Measurements from ENCODE around the gene STYX.

Gene STYX

DNA sequence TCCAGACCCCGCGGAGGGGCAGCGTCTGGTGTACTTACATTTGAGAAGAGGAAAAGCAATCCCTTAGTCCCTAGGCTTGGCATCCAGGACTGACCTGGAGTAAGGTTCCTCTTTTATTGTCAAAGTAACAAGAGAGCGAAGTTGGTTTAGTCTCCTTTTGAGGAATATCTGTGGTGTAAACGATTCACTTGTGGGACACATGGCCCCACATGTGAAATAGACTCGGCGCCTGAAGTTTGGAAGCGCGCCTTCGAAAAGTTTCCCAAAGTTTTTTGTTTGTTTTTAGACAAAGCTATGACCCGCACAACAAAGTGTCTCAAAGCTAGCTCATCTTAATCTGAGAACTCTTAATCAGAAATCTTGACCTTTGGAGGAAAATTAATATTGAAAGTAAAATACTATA, 744 bp downstream of the STYX start:
- ATAC-seq (ENCODE audit: low read depth) (no peak), DNase-seq (ENCODE audit: low spot score) (no peak)
- TF ChIP-seq, protein P1, sequence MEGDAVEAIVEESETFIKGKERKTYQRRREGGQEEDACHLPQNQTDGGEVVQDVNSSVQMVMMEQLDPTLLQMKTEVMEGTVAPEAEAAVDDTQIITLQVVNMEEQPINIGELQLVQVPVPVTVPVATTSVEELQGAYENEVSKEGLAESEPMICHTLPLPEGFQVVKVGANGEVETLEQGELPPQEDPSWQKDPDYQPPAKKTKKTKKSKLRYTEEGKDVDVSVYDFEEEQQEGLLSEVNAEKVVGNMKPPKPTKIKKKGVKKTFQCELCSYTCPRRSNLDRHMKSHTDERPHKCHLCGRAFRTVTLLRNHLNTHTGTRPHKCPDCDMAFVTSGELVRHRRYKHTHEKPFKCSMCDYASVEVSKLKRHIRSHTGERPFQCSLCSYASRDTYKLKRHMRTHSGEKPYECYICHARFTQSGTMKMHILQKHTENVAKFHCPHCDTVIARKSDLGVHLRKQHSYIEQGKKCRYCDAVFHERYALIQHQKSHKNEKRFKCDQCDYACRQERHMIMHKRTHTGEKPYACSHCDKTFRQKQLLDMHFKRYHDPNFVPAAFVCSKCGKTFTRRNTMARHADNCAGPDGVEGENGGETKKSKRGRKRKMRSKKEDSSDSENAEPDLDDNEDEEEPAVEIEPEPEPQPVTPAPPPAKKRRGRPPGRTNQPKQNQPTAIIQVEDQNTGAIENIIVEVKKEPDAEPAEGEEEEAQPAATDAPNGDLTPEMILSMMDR (IDR thresholded peaks at IDR 0.05; ENCODE audit: poor library complexity, severe bottlenecking) = no peak
- Histone ChIP-seq H3K4me3 (ENCODE audit: severe bottlenecking) (peak overlapping the region; percentile 95), H3K27me3 (ENCODE audit: insufficient read depth, poor library complexity, severe bottlenecking) (no peaks in the 10 kb centered on the region), H3K4me1 (ENCODE audit: insufficient read depth, poor library complexity, severe bottlenecking) (peaks cover 2% of the 10 kb centered on the region), H3K36me3 (ENCODE audit: low read depth) (peaks cover 47% of the 10 kb centered on the region), H3K9me3 (ENCODE audit: severe bottlenecking) (no peaks in the 10 kb centered on the region), H3K27ac (ENCODE audit: poor library complexity, severe bottlenecking) (peak overlapping the region; percentile 47)

DNA sequence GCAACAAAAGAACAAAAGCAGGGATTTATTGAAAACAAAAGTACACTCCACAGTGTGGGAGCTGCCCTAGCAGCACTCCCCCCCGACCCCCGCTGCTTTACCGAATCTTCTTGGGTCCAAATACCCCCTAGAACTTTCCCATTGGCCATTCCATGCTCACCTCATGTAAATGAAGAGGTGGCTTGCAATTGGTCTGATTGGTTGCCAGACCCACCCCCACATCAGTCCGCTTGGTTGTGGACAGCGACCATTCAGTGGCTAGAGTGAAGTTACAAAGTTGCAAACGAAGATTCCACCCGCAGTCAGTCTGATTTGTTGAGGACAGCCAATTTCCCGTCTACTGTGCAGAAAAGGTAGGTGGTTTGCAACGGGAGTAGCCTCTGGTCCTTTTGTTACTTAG, 3.9 kb downstream of the STYX start:
- peaks cover 30% of the 10 kb centered on the region for H3K36me3 ChIP-seq (ENCODE audit: low read depth)
- no peaks in the 10 kb centered on the region for H3K9me3 ChIP-seq (ENCODE audit: severe bottlenecking)
- no peak for ATAC-seq (ENCODE audit: low read depth)
- H3K4me1 ChIP-seq (ENCODE audit: insufficient read depth, poor library complexity, severe bottlenecking) = peaks cover 2% of the 10 kb centered on the region
- H3K27ac ChIP-seq (ENCODE audit: poor library complexity, severe bottlenecking) = no peak overlapping the region
- H3K4me3 ChIP-seq (ENCODE audit: severe bottlenecking) = no peak overlapping the region
- TF ChIP-seq, protein P1 (IDR thresholded peaks at IDR 0.05; ENCODE audit: poor library complexity, severe bottlenecking) = no peak
- DNase-seq (ENCODE audit: low spot score) = no peak
- no peaks in the 10 kb centered on the region for H3K27me3 ChIP-seq (ENCODE audit: insufficient read depth, poor library complexity, severe bottlenecking)

DNA sequence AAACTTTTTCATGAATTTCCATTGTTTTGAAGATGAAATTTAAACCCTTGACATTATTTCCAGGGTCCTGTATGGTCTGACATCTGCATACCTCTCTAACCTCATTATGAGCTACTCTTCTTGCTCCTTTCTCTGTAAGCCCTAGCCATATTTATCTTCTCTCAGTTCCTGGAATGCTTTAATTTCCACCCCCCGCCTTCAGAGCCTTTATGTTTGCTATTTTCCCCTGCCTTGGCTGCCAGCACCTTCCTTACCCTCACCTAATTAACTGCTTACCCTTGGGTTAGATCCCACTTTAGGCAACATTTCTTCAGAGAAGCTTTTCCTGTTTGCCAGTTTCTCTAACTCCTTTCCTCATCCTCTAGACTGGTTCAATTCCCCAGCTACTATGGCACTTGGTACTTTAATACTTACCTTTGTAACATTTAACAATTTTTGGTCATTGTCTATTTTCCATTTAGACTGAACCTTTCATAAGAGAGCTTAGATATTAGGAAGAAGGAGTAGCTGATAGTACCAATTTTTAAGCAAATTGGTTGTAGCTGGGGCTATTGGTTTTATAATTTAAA, 6.0 kb downstream of the STYX start:
- no peaks in the 10 kb centered on the region for H3K9me3 ChIP-seq (ENCODE audit: severe bottlenecking)
- ATAC-seq (ENCODE audit: low read depth) (no peak), DNase-seq (ENCODE audit: low spot score) (no peak)
- no peaks in the 10 kb centered on the region for H3K27me3 ChIP-seq (ENCODE audit: insufficient read depth, poor library complexity, severe bottlenecking)
- H3K36me3 ChIP-seq (ENCODE audit: low read depth) = peaks cover 27% of the 10 kb centered on the region
- H3K27ac ChIP-seq (ENCODE audit: poor library complexity, severe bottlenecking) = no peak overlapping the region
- no peaks in the 10 kb centered on the region for H3K4me1 ChIP-seq (ENCODE audit: insufficient read depth, poor library complexity, severe bottlenecking)
- TF ChIP-seq, protein P1 (IDR thresholded peaks at IDR 0.05; ENCODE audit: poor library complexity, severe bottlenecking) = no peak
- H3K4me3 ChIP-seq (ENCODE audit: severe bottlenecking) = no peak overlapping the region

DNA sequence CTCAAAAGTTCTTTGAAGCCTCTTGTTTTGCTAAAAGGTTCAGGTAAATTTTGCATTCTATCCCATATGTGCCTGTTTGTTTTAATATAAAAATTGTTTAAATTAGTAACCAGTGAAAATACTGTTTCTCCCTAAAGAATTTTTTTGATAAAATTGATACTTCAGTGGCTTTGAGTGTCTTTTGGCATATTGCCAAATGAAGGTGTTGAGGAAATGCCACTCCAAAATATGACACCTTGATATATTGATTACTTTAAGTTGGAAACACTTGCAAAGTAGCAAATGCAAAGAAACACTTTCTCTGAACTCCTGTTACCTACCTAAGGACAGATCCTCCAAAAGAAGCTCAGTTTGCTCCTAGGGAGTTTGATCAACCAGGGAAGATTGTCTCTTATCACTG, 8.4 kb downstream of the STYX start:
- Histone ChIP-seq H3K4me3 (ENCODE audit: severe bottlenecking) (no peak overlapping the region), H3K27ac (ENCODE audit: poor library complexity, severe bottlenecking) (no peak overlapping the region), H3K4me1 (ENCODE audit: insufficient read depth, poor library complexity, severe bottlenecking) (peaks cover 8% of the 10 kb centered on the region), H3K36me3 (ENCODE audit: low read depth) (peaks cover 22% of the 10 kb centered on the region), H3K9me3 (ENCODE audit: severe bottlenecking) (no peaks in the 10 kb centered on the region), H3K27me3 (ENCODE audit: insufficient read depth, poor library complexity, severe bottlenecking) (no peaks in the 10 kb centered on the region)
- no peak for DNase-seq (ENCODE audit: low spot score)
- ATAC-seq (ENCODE audit: low read depth) = no peak
- TF ChIP-seq, protein P1 (IDR thresholded peaks at IDR 0.05; ENCODE audit: poor library complexity, severe bottlenecking) = no peak

DNA sequence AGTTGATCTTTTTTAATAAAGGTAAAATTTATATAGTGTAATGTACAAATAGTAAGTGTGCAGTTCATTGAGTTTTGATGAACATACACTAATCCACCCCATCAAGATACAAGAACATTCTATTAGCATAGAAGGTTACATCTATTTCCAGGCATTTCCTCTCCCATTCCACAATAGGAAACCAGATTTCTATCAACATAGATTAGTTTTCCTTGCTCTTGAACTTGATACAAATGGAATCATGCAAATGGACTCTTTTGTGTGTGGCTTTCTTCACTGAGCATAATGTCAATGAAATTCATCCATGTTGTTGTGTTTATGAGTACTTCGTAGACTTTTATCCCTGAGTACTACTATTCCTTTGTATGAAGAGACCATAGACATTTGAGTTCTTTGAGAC, 10.8 kb downstream of the STYX start:
- Histone ChIP-seq H3K36me3 (ENCODE audit: low read depth) (peaks cover 23% of the 10 kb centered on the region), H3K27ac (ENCODE audit: poor library complexity, severe bottlenecking) (no peak overlapping the region)

More for the DNA sequence above, 10.8 kb downstream of the STYX start:
- TF ChIP-seq, protein P1 (IDR thresholded peaks at IDR 0.05; ENCODE audit: poor library complexity, severe bottlenecking) = no peak
- ATAC-seq (ENCODE audit: low read depth) = no peak
- Histone ChIP-seq H3K27me3 (ENCODE audit: insufficient read depth, poor library complexity, severe bottlenecking) (no peaks in the 10 kb centered on the region), H3K9me3 (ENCODE audit: severe bottlenecking) (no peaks in the 10 kb centered on the region), H3K4me3 (ENCODE audit: severe bottlenecking) (no peak overlapping the region), H3K4me1 (ENCODE audit: insufficient read depth, poor library complexity, severe bottlenecking) (peaks cover 13% of the 10 kb centered on the region)
- no peak for DNase-seq (ENCODE audit: low spot score)

Data from RWPE2 (cell line).